Testis (tissue), 2 donors: ENCODE results near the gene ELOVL2.

ENCODE experiments used
- POLR2A ChIP-seq: fragments of 450-650 bp; IDR thresholded peaks from one replicate; pipeline ENCODE4 v1.6.1; 2017; ENCODE audit warnings: antibody characterized with exemption, mild to moderate bottlenecking, moderate library complexity
- TF ChIP-seq, protein P1 (sequence below), 3 experiments: fragments of 450-650 bp in 2 of 3; fragments of 200-600 bp in 1 of 3; sonication (generic) in 1 of 3; IDR thresholded peaks; one replicate each; pipeline ENCODE4 v1.5.1; 2016 to 2019; ENCODE audit warnings: antibody characterized with exemption in 3 of 3, mild to moderate bottlenecking in 2 of 3, moderate library complexity in 1 of 3

DNA sequence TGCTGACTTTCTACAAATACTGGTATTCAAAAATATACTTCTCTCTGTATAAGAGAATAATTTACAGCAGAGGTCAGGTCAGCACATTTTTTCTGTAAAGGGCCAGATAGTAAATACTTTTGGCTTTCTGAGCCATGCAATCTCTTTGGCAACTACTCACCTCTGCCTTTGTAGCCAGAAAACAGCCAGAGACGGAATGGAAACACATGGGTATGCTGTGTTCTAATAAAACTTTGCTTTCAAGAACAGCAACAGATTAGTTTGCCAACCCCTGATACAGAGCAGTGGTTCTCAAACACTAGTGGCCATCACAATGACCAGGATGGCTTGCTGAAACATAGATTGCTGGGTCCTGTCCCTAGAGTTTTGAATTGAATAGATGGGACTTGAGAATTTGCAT, 111.0 kb downstream of the ELOVL2 start:
- no peak for TF ChIP-seq POLR2A
- TF ChIP-seq, protein P1, sequence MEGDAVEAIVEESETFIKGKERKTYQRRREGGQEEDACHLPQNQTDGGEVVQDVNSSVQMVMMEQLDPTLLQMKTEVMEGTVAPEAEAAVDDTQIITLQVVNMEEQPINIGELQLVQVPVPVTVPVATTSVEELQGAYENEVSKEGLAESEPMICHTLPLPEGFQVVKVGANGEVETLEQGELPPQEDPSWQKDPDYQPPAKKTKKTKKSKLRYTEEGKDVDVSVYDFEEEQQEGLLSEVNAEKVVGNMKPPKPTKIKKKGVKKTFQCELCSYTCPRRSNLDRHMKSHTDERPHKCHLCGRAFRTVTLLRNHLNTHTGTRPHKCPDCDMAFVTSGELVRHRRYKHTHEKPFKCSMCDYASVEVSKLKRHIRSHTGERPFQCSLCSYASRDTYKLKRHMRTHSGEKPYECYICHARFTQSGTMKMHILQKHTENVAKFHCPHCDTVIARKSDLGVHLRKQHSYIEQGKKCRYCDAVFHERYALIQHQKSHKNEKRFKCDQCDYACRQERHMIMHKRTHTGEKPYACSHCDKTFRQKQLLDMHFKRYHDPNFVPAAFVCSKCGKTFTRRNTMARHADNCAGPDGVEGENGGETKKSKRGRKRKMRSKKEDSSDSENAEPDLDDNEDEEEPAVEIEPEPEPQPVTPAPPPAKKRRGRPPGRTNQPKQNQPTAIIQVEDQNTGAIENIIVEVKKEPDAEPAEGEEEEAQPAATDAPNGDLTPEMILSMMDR (IDR thresholded peaks at IDR 0.05), result no peak
